A549 (cell line): ENCODE measurements around the gene TNRC6C.

ENCODE experiments used
- CTCF ChIP-seq: fragments of >200 bp; sonication (Bioruptor Twin); formaldehyde crosslinking; IDR thresholded peaks from 3 replicates; pipeline ENCODE4 v1.5.1; 2016
- POLR2A ChIP-seq: IDR thresholded peaks from 2 replicates; pipeline ENCODE4 v1.6.1; 2012; ENCODE audit warnings: mild to moderate bottlenecking, low read length

DNA sequence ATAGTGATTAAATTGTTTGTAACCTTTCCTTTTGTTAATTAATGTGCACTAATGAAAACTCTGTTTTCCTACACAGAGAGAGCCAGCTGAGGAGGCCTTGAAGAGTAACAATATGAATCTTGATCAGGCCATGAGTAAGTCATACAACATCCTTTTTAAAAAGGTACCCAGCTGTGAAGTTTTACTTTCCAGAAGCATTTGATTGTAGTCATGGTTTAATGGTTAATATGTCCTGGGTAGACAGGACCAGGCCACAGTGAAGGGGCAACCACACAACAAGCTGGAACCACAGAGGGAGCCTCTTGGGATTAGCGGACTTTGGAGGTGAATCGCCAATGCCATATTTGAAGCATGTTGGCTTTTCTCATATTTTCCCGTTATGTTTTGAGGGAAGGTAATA lies 114.5 kb downstream of the TNRC6C start:
- TF ChIP-seq CTCF (no peak), POLR2A (no peak)
